MM.1S (cell line): Measurements from ENCODE around the gene CDH4.

Experiments
- DNase-seq: peaks from one replicate; pipeline ENCODE4 v3.0.0-alpha.2; 2015
- H2AFZ ChIP-seq: fragments of 300-600 bp; sonication (generic); 2 replicates; pipeline ENCODE4 v1.6.0; 2016; ENCODE audit warnings: antibody characterized with exemption, low read length
- H3F3A ChIP-seq: fragments of 300-600 bp; sonication (generic); 2 replicates; pipeline ENCODE4 v1.6.1; 2016; ENCODE audit warnings: mild to moderate bottlenecking, antibody characterized with exemption, low read length, moderate library complexity, mixed read lengths; ENCODE audit not compliant: insufficient read depth
- H3K27ac ChIP-seq: fragments of 300-600 bp; sonication (generic); 2 replicates; pipeline ENCODE4 v1.5.1; 2016; ENCODE audit warnings: mild to moderate bottlenecking, low read length
- H3K27me3 ChIP-seq: fragments of 300-600 bp; sonication (generic); replicated peaks from 2 replicates; pipeline ENCODE4 v1.6.0; 2016; ENCODE audit warnings: low read length; ENCODE audit not compliant: insufficient read depth
- H3K36me3 ChIP-seq: fragments of 300-600 bp; sonication (generic); replicated peaks from 2 replicates; pipeline ENCODE4 v1.6.1; 2016; ENCODE audit warnings: mild to moderate bottlenecking, low read length, mixed read lengths; ENCODE audit not compliant: insufficient read depth
- H3K4me1 ChIP-seq: fragments of 300-600 bp; sonication (generic); 2 replicates; pipeline ENCODE4 v1.6.1; 2016; ENCODE audit warnings: low read length, mixed read lengths
- H3K4me2 ChIP-seq: fragments of 300-600 bp; sonication (generic); 2 replicates; pipeline ENCODE4 v1.6.0; 2016; ENCODE audit warnings: low read depth, low read length
- H3K4me3 ChIP-seq: fragments of 300-600 bp; sonication (generic); 2 replicates; pipeline ENCODE4 v1.5.1; 2016; ENCODE audit warnings: low read length, mixed read lengths
- H3K79me2 ChIP-seq: fragments of 300-600 bp; sonication (generic); 2 replicates; pipeline ENCODE4 v1.6.1; 2016; ENCODE audit warnings: mixed run types, low read length, mixed read lengths
- H3K9ac ChIP-seq: fragments of 300-600 bp; sonication (generic); 2 replicates; pipeline ENCODE4 v1.6.1; 2016; ENCODE audit warnings: low read length, mixed read lengths
- H3K9me2 ChIP-seq: fragments of 300-600 bp; sonication (generic); replicated peaks from 2 replicates; pipeline ENCODE4 v1.6.1; 2016; ENCODE audit warnings: mild to moderate bottlenecking, low read length, mixed read lengths; ENCODE audit not compliant: insufficient read depth
- H3K9me3 ChIP-seq: fragments of 300-600 bp; sonication (generic); replicated peaks from 2 replicates; pipeline ENCODE4 v1.6.1; 2016; ENCODE audit warnings: mild to moderate bottlenecking, low read length, mixed read lengths; ENCODE audit not compliant: insufficient read depth
- H4K20me1 ChIP-seq: fragments of 300-600 bp; sonication (generic); 2 replicates; pipeline ENCODE4 v1.6.1; 2016; ENCODE audit warnings: mild to moderate bottlenecking, low read length, moderate library complexity, mixed read lengths; ENCODE audit not compliant: insufficient read depth
- EZH2 ChIP-seq: fragments of 300-600 bp; sonication (generic); optimal IDR thresholded peaks from 2 replicates; pipeline ENCODE3; 2017; ENCODE audit warnings: low read depth, mild to moderate bottlenecking, antibody characterized with exemption, low read length, mixed read lengths
- EZH2phosphoT487 ChIP-seq: fragments of 300-600 bp; sonication (generic); IDR thresholded peaks from 2 replicates; pipeline ENCODE4 v1.6.1; 2018; ENCODE audit warnings: antibody characterized with exemption, low read length
- TF ChIP-seq, protein P1 (sequence below): fragments of 300-600 bp; sonication (generic); IDR thresholded peaks from 2 replicates; pipeline ENCODE4 v1.5.1; 2016; ENCODE audit warnings: antibody characterized with exemption, low read length, mixed read lengths

CDH4 gene

DNA sequence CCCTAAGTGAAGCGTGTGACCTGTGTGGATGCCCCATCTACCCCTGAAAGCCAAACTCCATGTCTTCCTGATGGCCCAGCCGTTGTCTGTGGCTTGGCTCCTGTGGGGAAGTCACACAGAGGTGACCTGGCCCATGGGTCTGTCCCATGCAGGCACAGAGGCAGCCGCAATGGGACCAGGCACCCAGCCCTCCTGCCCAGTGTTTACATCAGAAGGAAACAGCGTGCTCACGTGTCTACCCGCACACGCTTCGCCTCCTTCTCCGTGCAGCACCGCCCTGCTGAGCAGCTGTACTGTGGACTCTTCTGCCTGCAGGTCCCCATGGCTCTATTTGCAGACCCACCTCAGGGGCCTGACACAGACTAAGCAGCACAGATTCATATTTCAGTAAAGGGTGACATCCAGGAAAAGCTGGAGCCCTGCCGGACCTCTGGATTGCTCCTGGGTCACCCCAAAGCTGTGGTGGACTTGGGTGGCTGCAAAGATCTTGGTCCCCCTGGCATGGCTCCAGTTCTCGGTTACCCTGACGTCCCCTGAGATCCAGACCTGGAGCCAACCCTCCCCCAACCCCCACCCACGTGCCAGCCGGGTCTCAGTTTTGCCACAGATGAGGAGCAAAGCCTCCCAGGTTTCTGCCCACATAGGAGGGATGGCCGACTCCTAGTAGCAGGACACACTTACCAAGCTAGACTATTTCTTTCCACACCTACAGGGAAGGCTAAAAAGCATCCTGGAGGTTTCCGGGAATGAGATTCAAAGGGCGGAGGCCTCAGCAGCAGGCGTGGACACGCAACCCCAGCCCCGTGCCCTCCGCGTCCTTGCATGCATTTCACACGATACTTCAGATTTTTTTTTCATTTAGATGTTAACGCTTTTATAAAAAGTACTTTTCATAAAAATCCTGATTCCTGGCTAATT lies 120.3 kb downstream of the CDH4 start:
- no peaks in the 10 kb centered on the region for H3K9me2 ChIP-seq
- no peaks in the 10 kb centered on the region for H3F3A ChIP-seq
- H3K79me2 ChIP-seq, result no peaks in the 10 kb centered on the region
- TF ChIP-seq, protein P1, sequence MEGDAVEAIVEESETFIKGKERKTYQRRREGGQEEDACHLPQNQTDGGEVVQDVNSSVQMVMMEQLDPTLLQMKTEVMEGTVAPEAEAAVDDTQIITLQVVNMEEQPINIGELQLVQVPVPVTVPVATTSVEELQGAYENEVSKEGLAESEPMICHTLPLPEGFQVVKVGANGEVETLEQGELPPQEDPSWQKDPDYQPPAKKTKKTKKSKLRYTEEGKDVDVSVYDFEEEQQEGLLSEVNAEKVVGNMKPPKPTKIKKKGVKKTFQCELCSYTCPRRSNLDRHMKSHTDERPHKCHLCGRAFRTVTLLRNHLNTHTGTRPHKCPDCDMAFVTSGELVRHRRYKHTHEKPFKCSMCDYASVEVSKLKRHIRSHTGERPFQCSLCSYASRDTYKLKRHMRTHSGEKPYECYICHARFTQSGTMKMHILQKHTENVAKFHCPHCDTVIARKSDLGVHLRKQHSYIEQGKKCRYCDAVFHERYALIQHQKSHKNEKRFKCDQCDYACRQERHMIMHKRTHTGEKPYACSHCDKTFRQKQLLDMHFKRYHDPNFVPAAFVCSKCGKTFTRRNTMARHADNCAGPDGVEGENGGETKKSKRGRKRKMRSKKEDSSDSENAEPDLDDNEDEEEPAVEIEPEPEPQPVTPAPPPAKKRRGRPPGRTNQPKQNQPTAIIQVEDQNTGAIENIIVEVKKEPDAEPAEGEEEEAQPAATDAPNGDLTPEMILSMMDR, result no peak
- TF ChIP-seq EZH2, result no peak
- no peaks in the 10 kb centered on the region for H3K4me1 ChIP-seq
- no peaks in the 10 kb centered on the region for H3K9me3 ChIP-seq
- H3K27ac ChIP-seq, result no peak overlapping the region
- no peak overlapping the region for H3K4me2 ChIP-seq
- H4K20me1 ChIP-seq, result no peaks in the 10 kb centered on the region
- H3K4me3 ChIP-seq, result no peak overlapping the region
- H2AFZ ChIP-seq, result no peak overlapping the region
- no peak for DNase-seq
- H3K36me3 ChIP-seq, result no peaks in the 10 kb centered on the region
- H3K9ac ChIP-seq, result no peak overlapping the region
- H3K27me3 ChIP-seq, result peaks cover 61% of the 10 kb centered on the region

DNA sequence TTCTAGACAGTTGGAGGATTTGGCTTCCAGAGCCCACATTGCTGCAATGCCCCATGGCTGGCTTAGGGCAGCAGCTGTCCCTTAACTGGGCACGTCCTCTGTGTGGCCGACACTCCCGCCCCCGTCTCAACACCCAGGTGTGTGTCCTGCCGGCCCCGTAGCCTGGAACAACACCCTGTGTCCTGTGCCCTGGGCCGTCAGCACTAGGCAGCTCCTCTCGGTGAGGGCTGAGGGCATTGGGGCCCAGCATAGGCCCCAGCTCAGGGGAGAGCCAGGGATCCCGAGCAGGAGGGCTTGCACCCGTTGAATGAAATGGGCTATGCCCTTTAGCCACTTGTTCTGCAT lies 121.0 kb downstream of the CDH4 start:
- Histone ChIP-seq H3K36me3 (no peaks in the 10 kb centered on the region), H3F3A (no peaks in the 10 kb centered on the region), H2AFZ (no peak overlapping the region), H3K27me3 (peaks cover 64% of the 10 kb centered on the region), H3K9me3 (no peaks in the 10 kb centered on the region), H3K4me2 (no peak overlapping the region), H3K4me3 (no peak overlapping the region), H3K27ac (no peak overlapping the region), H4K20me1 (no peaks in the 10 kb centered on the region), H3K79me2 (no peaks in the 10 kb centered on the region), H3K9me2 (no peaks in the 10 kb centered on the region), H3K4me1 (no peaks in the 10 kb centered on the region), H3K9ac (no peak overlapping the region)
- DNase-seq, result no peak
- TF ChIP-seq EZH2 (no peak), EZH2phosphoT487 (no peak)
- TF ChIP-seq, protein P1, result no peak

DNA sequence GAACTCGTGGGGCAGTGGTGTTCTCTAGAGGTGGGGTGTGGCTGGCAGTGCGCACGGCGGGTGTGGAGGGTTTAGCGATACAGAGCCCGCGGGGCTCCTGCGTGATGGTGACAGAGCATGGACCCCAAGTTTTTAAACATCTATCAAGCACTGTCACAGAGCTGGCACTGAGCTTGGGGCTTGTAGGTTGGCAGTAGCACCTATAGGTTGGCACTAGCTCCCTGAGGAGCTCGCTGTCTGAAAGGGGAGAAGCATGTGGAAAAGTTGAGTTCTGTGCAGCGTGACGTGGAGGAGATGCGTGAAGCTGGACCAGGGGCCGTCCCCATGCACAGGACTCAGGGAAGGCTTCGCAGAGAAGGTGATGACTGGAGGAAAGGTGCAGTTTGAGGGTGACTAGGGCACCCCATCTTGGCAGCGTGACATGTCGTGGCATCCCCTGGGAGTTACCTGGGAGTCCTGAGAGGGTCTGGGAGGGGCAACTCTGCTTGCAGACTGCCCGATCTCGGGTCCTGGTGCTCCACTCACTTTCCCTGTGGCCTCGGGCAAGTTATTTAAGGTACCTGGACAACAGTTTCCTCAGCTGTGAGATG lies 122.0 kb downstream of the CDH4 start:
- no peak overlapping the region for H3K4me3 ChIP-seq
- TF ChIP-seq, protein P1, result no peak
- TF ChIP-seq EZH2phosphoT487 (no peak), EZH2 (no peak)
- H2AFZ ChIP-seq, result no peak overlapping the region
- H3K4me2 ChIP-seq, result no peak overlapping the region
- H3K9me3 ChIP-seq, result no peaks in the 10 kb centered on the region
- H3F3A ChIP-seq, result no peaks in the 10 kb centered on the region
- no peaks in the 10 kb centered on the region for H3K4me1 ChIP-seq
- DNase-seq, result no peak
- H3K9ac ChIP-seq, result no peak overlapping the region
- H3K27me3 ChIP-seq, result peaks cover 71% of the 10 kb centered on the region
- no peaks in the 10 kb centered on the region for H4K20me1 ChIP-seq
- no peak overlapping the region for H3K27ac ChIP-seq
- no peaks in the 10 kb centered on the region for H3K79me2 ChIP-seq
- no peaks in the 10 kb centered on the region for H3K9me2 ChIP-seq
- H3K36me3 ChIP-seq, result no peaks in the 10 kb centered on the region
